HFFc6 (cell line): Measurements from ENCODE around the gene DAZAP1. TPM values are rescaled to one million over a fixed set of nuclear protein-coding genes. Genes with fewer than 3 reads are reported as not detected.

ENCODE experiments used
- DNase-seq: peaks from one replicate; pipeline ENCODE4 v3.0.0-alpha.2; 2018
- H3K27ac Mint-ChIP-seq: 2 replicates; pipeline ENCODE4 v1.8.0; 2020; ENCODE audit warnings: mild to moderate bottlenecking, mixed read lengths
- H3K27me3 Mint-ChIP-seq: 2 replicates; pipeline ENCODE4 v1.8.0; 2021; ENCODE audit warnings: mild to moderate bottlenecking, moderate library complexity, mixed read lengths; ENCODE audit not compliant: insufficient read depth
- H3K36me3 Mint-ChIP-seq: 2 replicates; pipeline ENCODE4 v1.8.0; 2021; ENCODE audit warnings: low read depth, mixed read lengths
- H3K4me1 Mint-ChIP-seq: 2 replicates; pipeline ENCODE4 v1.8.0; 2020; ENCODE audit warnings: low read depth, mixed read lengths
- H3K4me3 Mint-ChIP-seq: 2 replicates; pipeline ENCODE4 v1.8.0; 2020; ENCODE audit warnings: mild to moderate bottlenecking, moderate library complexity, mixed read lengths
- H3K9me3 Mint-ChIP-seq: 2 replicates; pipeline ENCODE4 v1.8.0; 2020; ENCODE audit warnings: mild to moderate bottlenecking, mixed read lengths
- CTCF ChIP-seq: fragments of 200-600 bp; sonication (generic); IDR thresholded peaks from 2 replicates; pipeline ENCODE4 v1.5.0; 2021; ENCODE audit warnings: antibody characterized with exemption, mild to moderate bottlenecking
- total RNA-seq, 6 experiments: library from RNA; stranded (reverse); fragmentation: NEBNext Ultra II Directional; extraction: Animal tissue kit (Norgen Biotek cat#: 25700); gene quantifications; 2 replicates in 1 of 6; 3 replicates in 5 of 6; pipeline ENCODE4 v1.2.3, GENCODE V29; 2021

The DAZAP1 gene
- total RNA-seq, 6 experiments from 2014 or later, result 87.2 to 109 (median 103) TPM

- DNase-seq, result no peak
- Mint-ChIP-seq H3K4me3 (no peak overlapping the region), H3K27me3 (peaks cover 4% of the 10 kb centered on the region), H3K27ac (no peak overlapping the region), H3K4me1 (no peaks in the 10 kb centered on the region), H3K9me3 (no peaks in the 10 kb centered on the region), H3K36me3 (no peaks in the 10 kb centered on the region)
- TF ChIP-seq CTCF, result no peak
Measured at GRCh38 chr19:1459479-1459878, 52.1 kb downstream of the DAZAP1 start.

GRCh38 chr19:1460033-1460995, 52.9 kb downstream of the DAZAP1 start:
- no peak for TF ChIP-seq CTCF
- Mint-ChIP-seq H3K36me3 (no peaks in the 10 kb centered on the region), H3K4me1 (no peaks in the 10 kb centered on the region), H3K27ac (no peak overlapping the region), H3K4me3 (no peak overlapping the region), H3K9me3 (no peaks in the 10 kb centered on the region), H3K27me3 (peaks cover 4% of the 10 kb centered on the region)
- no peak for DNase-seq

- H3K27me3 Mint-ChIP-seq, result peaks cover 1% of the 10 kb centered on the region
- no peak for DNase-seq
- H3K36me3 Mint-ChIP-seq, result no peaks in the 10 kb centered on the region
- no peak overlapping the region for H3K27ac Mint-ChIP-seq
- no peaks in the 10 kb centered on the region for H3K4me1 Mint-ChIP-seq
- H3K4me3 Mint-ChIP-seq, result no peak overlapping the region
- TF ChIP-seq CTCF, result no peak
- H3K9me3 Mint-ChIP-seq, result no peaks in the 10 kb centered on the region
Measured at GRCh38 chr19:1461862-1462261, 54.5 kb downstream of the DAZAP1 start.

- peak; percentile 49 for TF ChIP-seq CTCF
- Mint-ChIP-seq H3K9me3 (no peaks in the 10 kb centered on the region), H3K27me3 (peaks cover 5% of the 10 kb centered on the region; the same call in 1 of the 2 replicates), H3K36me3 (no peaks in the 10 kb centered on the region), H3K4me1 (no peaks in the 10 kb centered on the region), H3K27ac (no peak overlapping the region), H3K4me3 (no peak overlapping the region)
- DNase-seq, result no peak
Measured at GRCh38 chr19:1465191-1466016, 58.0 kb downstream of the DAZAP1 start.

- Mint-ChIP-seq H3K9me3 (no peaks in the 10 kb centered on the region), H3K4me3 (no peak overlapping the region), H3K27me3 (peaks cover 5% of the 10 kb centered on the region), H3K36me3 (no peaks in the 10 kb centered on the region), H3K4me1 (no peaks in the 10 kb centered on the region), H3K27ac (no peak overlapping the region)
- DNase-seq, result no peak
- TF ChIP-seq CTCF, result no peak
Measured at GRCh38 chr19:1466018-1466460, 58.7 kb downstream of the DAZAP1 start.
